Gastrocnemius medialis (tissue), 4 donors: Measurements from ENCODE around the gene FSIP2.

ENCODE experiments used
- CTCF ChIP-seq, 5 experiments: fragments of 450-650 bp in 3 of 5; fragments of 200-600 bp in 2 of 5; sonication (generic) in 2 of 5; IDR thresholded peaks in 4 of 5; conservative IDR thresholded peaks in 1 of 5; 1 replicate in 4 of 5; 2 replicates in 1 of 5; pipeline ENCODE4 v1.5.1; 2016 to 2019; ENCODE audit warnings: antibody characterized with exemption in 5 of 5, mild to moderate bottlenecking in 3 of 5, moderate library complexity in 3 of 5
- POLR2A ChIP-seq, 2 donors: fragments of 450-650 bp; IDR thresholded peaks; one replicate each; pipeline ENCODE4 v1.6.1; 2017; ENCODE audit warnings: antibody characterized with exemption in 2 of 2, mild to moderate bottlenecking in 2 of 2, moderate library complexity in 2 of 2

GRCh38 chr2:185806783-185807182 is 68.2 kb downstream of the FSIP2 start:
- TF ChIP-seq CTCF (IDR thresholded peaks at IDR 0.05 in 4 of 5, conservative IDR thresholded peaks at IDR 0.05 in 1 of 5) (no peak), POLR2A (IDR thresholded peaks at IDR 0.05) (no peak)
